ENCODE results near the gene SUGP2. TPM values are rescaled to one million over a fixed set of nuclear protein-coding genes. Genes with fewer than 3 reads are reported as not detected.
A peak's percentile ranks its signal among the peaks of the same experiment; 100 is the strongest.

Gene SUGP2
- 100 to 1,000 TPM; 150 to 155 TPM for total RNA-seq

DNA sequence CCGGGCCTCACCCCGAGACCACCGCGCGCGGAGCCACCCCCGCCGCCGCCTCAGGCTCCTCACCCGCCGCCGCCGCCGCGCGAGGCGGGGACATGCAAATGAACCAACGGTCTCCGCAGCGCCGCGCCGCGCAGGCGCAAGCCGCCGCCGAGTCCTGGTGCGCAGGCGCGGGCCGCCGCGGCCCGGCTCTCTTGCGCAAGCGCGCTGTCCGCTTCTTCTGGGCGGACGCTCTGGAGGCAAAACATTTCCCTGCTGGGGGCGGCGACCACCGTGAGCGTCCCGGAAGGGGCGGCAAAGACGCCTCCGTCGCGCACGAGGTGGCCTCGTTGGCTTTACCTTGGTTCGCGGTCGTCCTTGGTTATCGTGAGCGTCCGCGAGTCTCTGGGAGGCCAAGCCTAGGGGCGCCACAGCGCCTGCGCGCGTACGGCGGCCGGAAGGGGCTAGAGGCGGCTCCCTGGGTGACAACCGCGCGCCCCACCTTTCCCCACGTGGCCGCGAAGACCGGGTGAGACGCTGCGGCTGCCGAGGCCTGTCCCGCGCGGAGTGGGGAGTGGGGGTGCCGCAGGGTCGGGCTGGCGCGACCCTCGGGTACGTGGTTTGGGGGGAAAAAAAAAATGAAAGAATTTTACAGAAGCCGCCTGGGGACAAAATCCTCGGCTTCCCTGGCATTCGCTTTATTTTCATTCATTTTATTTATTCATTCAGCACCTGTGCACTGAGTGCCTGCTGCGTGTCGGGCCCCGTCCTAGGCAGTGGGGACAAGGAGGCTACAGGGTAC is at the start of gene SUGP2, which contains the start of gene ARMC6:
Gene SUGP2, minus strand, starts transcription at position 92 of the 778 bp plus-strand sequence. CDS start 2,446 bp downstream, outside the sequence.
Gene ARMC6, plus strand, starts transcription at position 178 of the 778 bp plus-strand sequence. CDS start 607 bp downstream, outside the sequence.
- H3K36me3 Mint-ChIP-seq = peaks cover 17% of the 10 kb centered on the region
- no peaks in the 10 kb centered on the region for H3K27me3 Mint-ChIP-seq

DNA sequence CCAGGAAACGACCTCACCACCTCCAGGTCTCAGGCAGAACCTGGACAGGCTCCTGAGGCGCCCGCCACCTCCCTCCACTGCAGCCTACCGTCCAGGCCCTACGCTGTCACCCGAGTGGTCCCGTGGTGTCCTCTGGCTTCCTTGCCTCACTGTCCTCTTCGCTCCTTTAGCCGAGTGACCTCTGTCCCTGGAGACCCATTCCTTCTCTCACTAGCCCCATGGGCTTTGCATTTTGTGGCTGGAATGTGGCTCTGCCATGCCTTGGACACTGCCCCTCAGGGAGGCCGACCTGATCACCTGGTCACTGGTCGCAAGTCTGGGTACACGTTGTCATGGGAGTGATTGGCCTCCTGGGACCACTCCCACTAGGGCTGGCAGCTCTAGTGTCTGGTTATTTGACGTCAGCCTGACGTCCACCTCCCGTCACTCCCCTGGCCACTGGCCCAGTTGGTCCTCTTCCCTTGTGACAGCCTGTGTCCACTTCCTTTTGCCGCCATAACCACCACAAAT is 48.4 kb upstream of the SUGP2 start:
- Mint-ChIP-seq H3K9me3 (no peaks in the 10 kb centered on the region), H3K27ac (no peak overlapping the region), H3K4me3 (no peak overlapping the region), H3K4me1 (no peaks in the 10 kb centered on the region), H3K36me3 (peaks cover 7% of the 10 kb centered on the region), H3K27me3 (no peaks in the 10 kb centered on the region)
- no peak for DNase-seq
- ATAC-seq (ENCODE audit: low read depth) = no peak
- POLR2A ChIA-PET = no interaction called here

More for the DNA sequence above, at the start of gene SUGP2, which contains the start of gene ARMC6:
- peak within 1 kb of the TSS; percentile 98 for H3K27ac Mint-ChIP-seq
- ATAC-seq (ENCODE audit: low read depth) (peak; percentile 76), DNase-seq (peak; percentile 95)
- peak within 1 kb of the TSS; percentile 97 for H3K4me3 Mint-ChIP-seq
- POLR2A ChIA-PET = interaction anchor here (1.0 kb wide), 1 partner anchor 10 kb away, joined by 6 read pairs; no protein-coding TSS in a partner anchor
- no peaks in the 10 kb centered on the region for H3K9me3 Mint-ChIP-seq
- peaks cover 29% of the 10 kb centered on the region for H3K4me1 Mint-ChIP-seq

DNA sequence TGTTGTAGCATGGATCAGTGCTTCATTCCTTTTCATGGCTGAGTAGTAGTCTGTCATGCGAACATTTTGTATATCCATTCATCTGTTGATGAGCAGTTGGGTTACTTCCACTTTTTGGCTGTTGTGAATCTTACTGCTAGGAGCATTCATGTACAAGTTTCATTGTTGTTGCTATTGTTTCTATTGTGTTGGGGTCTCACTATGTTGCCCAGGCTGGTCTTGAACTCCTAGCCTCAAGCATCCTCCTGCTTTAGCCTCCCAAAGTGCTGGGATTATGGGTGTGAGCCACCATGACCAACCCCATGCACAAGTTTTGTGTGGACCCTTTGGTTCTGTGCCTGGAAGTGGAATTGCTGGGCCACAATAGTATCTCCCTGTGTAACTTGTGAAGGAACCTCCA is 46.3 kb upstream of the SUGP2 start:
- DNase-seq (no peak), ATAC-seq (ENCODE audit: low read depth) (no peak)
- H3K27ac Mint-ChIP-seq = no peak overlapping the region
- H3K4me1 Mint-ChIP-seq = no peaks in the 10 kb centered on the region
- no peaks in the 10 kb centered on the region for H3K9me3 Mint-ChIP-seq
- peaks cover 7% of the 10 kb centered on the region for H3K36me3 Mint-ChIP-seq
- POLR2A ChIA-PET = no interaction called here
- no peaks in the 10 kb centered on the region for H3K27me3 Mint-ChIP-seq
- H3K4me3 Mint-ChIP-seq = no peak overlapping the region

DNA sequence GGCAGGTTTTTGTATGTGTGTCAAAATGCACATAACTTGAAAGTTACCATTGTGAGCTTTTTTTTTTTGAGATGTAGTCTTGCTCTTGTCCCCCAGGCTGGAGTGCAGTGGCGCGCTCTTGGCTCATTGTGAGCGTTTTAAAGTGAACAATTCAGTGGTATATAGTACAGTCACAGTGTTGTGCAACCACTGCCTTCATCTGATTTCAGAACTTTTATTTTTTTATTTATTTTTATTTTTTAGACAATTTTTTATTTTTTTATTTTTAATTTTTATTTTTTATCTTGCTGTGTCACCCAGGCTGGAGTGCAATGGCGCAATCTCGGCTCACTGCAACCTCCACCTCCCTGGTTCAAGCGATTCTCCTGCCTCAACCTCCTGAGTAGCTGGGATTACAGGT is 45.5 kb upstream of the SUGP2 start:
- POLR2A ChIA-PET = no interaction called here

DNA sequence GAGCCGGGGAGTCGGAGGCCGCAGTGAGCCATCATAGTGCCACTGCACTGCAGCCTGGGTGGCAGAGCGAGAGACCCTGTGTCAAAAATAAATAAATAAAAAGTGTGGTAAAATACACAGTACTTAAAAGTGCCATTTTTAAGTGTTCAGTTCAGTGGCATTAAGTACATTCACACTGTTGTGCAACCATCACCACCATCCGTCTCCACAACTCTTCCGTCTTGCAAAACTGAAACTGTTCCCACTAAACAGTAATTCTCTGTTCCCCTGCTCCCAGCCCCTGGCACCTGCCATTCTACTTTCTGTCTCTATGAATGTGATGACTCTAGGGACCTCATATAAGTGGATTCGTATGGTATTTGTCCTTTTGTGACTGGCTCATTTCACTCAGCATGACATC is 43.8 kb upstream of the SUGP2 start:
- H3K4me1 Mint-ChIP-seq = no peaks in the 10 kb centered on the region
- no peak overlapping the region for H3K27ac Mint-ChIP-seq

More for the DNA sequence above, 45.5 kb upstream of the SUGP2 start:
- Mint-ChIP-seq H3K9me3 (no peaks in the 10 kb centered on the region), H3K4me1 (no peaks in the 10 kb centered on the region), H3K27ac (no peak overlapping the region), H3K36me3 (peaks cover 9% of the 10 kb centered on the region), H3K4me3 (no peak overlapping the region), H3K27me3 (no peaks in the 10 kb centered on the region)
- DNase-seq (no peak), ATAC-seq (ENCODE audit: low read depth) (no peak)

DNA sequence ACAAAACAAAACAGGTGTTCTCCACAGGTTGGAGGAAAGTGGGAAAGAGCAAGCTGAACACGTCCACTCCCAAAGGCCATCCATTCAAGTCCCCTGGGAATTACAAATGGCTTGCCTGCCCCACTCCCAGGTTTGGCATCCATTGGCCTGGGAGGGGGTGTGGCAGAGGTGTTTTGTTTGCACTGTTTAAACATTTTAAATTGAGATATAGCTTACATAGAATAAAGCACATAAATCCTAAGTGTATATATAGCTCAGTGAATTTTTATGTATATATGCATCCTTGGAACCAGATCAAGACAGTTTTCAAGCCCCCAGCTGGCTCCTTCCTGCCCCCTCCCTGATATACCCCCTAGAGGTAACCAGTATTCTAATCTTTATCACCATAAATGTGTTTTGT is 43.2 kb upstream of the SUGP2 start:
- H3K4me3 Mint-ChIP-seq = no peak overlapping the region
- H3K27ac Mint-ChIP-seq = no peak overlapping the region
- H3K4me1 Mint-ChIP-seq = no peaks in the 10 kb centered on the region
- POLR2A ChIA-PET = no interaction called here
- ATAC-seq (ENCODE audit: low read depth) (no peak), DNase-seq (no peak)
- H3K27me3 Mint-ChIP-seq = no peaks in the 10 kb centered on the region
- no peaks in the 10 kb centered on the region for H3K9me3 Mint-ChIP-seq
- peaks cover 9% of the 10 kb centered on the region for H3K36me3 Mint-ChIP-seq

More for the DNA sequence above, 43.8 kb upstream of the SUGP2 start:
- POLR2A ChIA-PET = interaction anchor here (1.0 kb wide), 1 partner anchor 8 kb away, joined by 4 read pairs; no protein-coding TSS in a partner anchor
- Mint-ChIP-seq H3K27me3 (no peaks in the 10 kb centered on the region), H3K4me3 (no peak overlapping the region), H3K36me3 (peaks cover 9% of the 10 kb centered on the region), H3K9me3 (no peaks in the 10 kb centered on the region)
- no peak for DNase-seq
- ATAC-seq (ENCODE audit: low read depth) = no peak

DNA sequence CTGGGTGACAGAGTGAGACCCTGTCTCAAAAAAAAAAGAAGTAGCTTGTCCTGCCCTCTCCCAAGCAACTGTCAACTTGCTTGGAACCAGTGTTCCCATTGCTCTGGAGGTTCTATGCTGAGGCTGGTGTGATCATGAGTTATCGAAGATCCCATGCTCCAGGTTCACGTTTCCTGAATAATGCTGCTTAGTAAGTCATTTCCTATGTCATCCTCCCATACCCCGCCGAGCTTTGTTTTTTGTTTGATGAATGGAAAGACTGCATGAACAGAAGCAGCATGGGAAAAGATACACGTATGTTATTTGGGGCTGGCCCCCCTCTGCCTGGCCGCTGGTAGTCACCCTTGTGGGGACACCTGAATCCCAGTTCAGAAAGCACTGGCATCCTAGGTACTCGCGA is 41.8 kb upstream of the SUGP2 start:
- no peak for DNase-seq
- ATAC-seq (ENCODE audit: low read depth) = no peak
- H3K27me3 Mint-ChIP-seq = no peaks in the 10 kb centered on the region
- peaks cover 11% of the 10 kb centered on the region for H3K36me3 Mint-ChIP-seq
- H3K4me1 Mint-ChIP-seq = no peaks in the 10 kb centered on the region
- H3K9me3 Mint-ChIP-seq = no peaks in the 10 kb centered on the region
- H3K27ac Mint-ChIP-seq = no peak overlapping the region
- POLR2A ChIA-PET = interaction anchor here (0.7 kb wide), 1 partner anchor 70 kb away, joined by 3 read pairs; no protein-coding TSS in a partner anchor
- no peak overlapping the region for H3K4me3 Mint-ChIP-seq

DNA sequence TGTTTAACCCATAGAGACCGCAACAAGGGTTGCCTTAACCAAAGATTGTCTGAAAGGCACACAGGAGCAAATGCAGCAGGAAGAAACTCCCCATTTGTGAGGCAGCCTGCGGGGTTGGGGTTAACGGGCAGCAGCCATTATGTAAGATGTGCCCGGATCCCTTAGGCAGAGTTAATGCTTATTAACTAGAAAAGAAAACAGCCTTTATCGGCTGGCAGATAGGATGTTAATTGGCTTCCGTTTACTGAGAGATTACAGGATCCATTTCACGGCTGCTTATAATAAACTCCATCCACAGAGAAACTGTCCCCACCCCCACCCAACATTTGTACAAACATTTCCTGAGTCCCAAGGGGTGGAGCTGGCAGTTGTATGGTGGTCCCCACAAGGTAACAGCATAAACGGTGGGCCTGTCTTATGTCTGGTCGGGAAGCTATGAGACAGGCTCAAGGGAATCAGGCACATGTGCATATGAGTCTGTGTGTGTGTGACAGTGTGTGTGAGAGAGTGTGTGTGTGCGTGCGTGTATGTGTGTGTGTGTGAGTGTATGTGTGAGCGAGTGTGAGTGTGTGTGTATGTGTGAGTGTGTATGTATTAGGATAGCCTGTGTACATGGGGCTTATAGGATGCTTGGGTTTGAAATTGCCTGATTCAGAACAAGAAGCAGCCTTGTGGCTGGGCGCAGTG is 41.0 kb upstream of the SUGP2 start:
- Mint-ChIP-seq H3K27me3 (no peaks in the 10 kb centered on the region), H3K4me3 (no peak overlapping the region), H3K4me1 (no peaks in the 10 kb centered on the region), H3K9me3 (no peaks in the 10 kb centered on the region), H3K36me3 (peaks cover 8% of the 10 kb centered on the region), H3K27ac (no peak overlapping the region)
- ATAC-seq (ENCODE audit: low read depth) (no peak), DNase-seq (no peak)
- POLR2A ChIA-PET = interaction anchor here (0.6 to 0.7 kb wide), 2 partner anchors 69 to 1144 kb away, joined by 3 to 4 read pairs; no protein-coding TSS in a partner anchor

DNA sequence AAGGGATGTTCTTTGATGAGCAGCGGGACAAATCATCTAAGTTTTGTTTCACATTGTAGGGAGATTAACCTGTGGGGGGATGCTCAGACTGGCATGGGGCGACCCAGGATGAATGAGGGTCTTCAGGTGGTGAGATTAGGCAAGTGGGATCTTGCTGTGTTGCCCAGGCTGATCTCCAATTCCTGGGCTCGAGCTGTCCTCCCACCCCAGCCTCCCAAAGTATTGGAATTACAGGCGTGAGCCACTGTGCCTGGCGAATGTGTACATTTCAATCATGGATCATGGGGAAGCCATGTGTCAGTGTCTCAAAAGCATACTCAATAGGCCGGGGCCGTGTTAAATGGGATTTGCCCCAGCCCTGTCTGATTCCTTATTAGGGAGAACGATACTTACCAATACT is 38.6 kb upstream of the SUGP2 start:
- H3K36me3 Mint-ChIP-seq = peaks cover 3% of the 10 kb centered on the region
- H3K9me3 Mint-ChIP-seq = no peaks in the 10 kb centered on the region
- no peaks in the 10 kb centered on the region for H3K27me3 Mint-ChIP-seq
- peaks cover 6% of the 10 kb centered on the region for H3K4me1 Mint-ChIP-seq
- POLR2A ChIA-PET = no interaction called here
- ATAC-seq (ENCODE audit: low read depth) = no peak
- no peak overlapping the region for H3K4me3 Mint-ChIP-seq
- DNase-seq = no peak
- H3K27ac Mint-ChIP-seq = no peak overlapping the region

DNA sequence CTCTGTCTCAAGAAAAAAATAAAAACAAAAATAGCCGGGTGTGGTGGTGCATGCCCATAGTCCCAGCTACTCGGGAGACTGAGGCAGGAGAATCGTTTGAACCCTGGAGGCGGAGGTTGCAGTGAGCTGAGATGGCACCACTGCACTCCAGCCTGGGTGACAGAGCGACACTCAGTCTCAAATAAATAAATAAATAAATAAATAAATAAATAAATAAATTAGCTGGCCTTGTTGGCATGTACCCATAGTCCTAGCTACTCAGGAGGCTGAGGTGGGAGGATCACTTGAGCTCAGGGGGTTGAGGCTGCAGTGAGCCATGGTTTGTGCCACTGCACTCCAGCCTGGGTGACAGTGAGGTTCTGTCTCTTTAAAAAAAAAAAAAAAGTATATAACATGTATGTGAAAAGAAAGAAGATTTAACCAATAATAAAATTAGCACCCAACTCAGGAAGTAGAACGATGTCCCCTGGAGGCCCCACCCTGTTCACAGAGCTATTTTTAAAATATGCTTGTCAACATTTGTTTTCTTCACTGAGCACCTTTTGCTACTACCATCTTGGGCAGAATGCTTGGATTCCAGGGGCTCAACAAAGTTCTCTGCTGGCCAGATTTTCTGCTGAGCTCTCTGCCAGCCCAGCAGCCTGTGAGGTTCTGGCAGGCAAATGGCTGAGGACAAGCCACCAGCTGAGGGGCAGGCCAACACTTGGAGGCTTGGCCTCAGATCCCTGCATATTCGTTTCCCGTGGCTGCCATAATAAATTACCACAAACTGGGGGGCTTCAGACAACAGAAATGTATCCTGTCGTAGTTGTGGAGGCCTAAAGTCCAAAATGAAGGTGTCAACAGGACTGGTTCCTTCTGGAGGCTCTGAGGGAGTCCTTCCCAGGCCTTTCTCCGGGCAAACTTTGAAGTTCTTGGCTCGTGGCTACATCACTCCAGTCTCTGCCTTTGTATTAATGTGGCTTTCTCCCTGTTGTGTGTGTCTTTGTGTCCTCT is 35.6 kb upstream of the SUGP2 start:
- H3K9me3 Mint-ChIP-seq = no peaks in the 10 kb centered on the region
- DNase-seq = no peak
- H3K4me3 Mint-ChIP-seq = no peak overlapping the region
- H3K27me3 Mint-ChIP-seq = no peaks in the 10 kb centered on the region
- H3K27ac Mint-ChIP-seq = no peak overlapping the region
- peaks cover 18% of the 10 kb centered on the region for H3K4me1 Mint-ChIP-seq
- no peak for ATAC-seq (ENCODE audit: low read depth)
- POLR2A ChIA-PET = interaction anchor here (1.4 kb wide), 1 partner anchor 9 kb away, joined by 4 read pairs; no protein-coding TSS in a partner anchor
- H3K36me3 Mint-ChIP-seq = peaks cover 2% of the 10 kb centered on the region

DNA sequence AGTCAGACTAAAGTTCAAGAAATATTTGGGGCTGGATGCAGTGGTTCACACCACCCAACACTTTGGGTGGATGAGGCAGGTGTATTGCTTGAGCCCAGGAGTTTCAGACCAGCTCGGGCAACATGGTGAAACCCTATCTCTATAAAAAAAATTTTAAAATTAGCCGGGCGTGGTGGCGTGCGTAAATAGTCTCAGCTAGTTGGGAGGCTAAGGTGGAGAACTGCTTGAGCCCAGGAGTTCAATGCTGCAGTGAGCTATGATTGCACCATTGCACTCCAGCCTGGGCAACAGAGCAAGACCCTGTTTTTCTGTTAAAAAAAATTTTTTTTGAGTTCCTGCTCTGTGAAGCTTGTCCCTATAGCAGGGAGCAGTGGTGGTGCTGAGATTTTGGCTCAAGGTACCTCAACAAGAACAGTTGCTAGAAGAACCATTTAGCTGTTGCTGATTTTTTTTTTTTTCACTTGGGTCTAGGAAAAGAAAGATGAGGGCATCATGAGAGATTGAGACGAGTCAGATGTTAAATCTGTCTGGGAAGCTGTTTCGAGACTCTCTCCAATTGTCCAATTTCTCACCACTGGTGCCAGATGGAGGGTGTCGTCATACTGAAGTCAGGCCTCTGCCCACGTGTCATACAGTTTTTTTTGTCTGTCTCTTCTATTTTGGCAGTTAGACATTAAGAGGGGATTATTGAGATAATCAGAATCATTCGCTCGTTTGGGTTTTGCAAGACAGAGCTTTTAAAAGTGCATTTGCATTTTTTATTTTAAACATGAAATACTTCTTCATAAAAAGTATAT is 34.2 kb upstream of the SUGP2 start:
- POLR2A ChIA-PET = interaction anchor here (1.1 kb wide), 1 partner anchor 68 kb away, joined by 4 read pairs; no protein-coding TSS in a partner anchor
- peaks cover 2% of the 10 kb centered on the region for H3K36me3 Mint-ChIP-seq
- H3K4me1 Mint-ChIP-seq = peaks cover 22% of the 10 kb centered on the region
- DNase-seq (no peak), ATAC-seq (ENCODE audit: low read depth) (no peak)
- no peaks in the 10 kb centered on the region for H3K27me3 Mint-ChIP-seq
- H3K27ac Mint-ChIP-seq = peak overlapping the region; percentile 45
- H3K4me3 Mint-ChIP-seq = no peak overlapping the region
- no peaks in the 10 kb centered on the region for H3K9me3 Mint-ChIP-seq
